ENCODE results near the gene HES5. TPM values are rescaled to one million over a fixed set of nuclear protein-coding genes. Genes with fewer than 3 reads are reported as not detected.
"Not testable (repeated sequence)": the region's sequence is repeated elsewhere in the genome, so short reads cannot be mapped to it uniquely, and the experiment has no call there.

The HES5 gene
- total and polyA plus RNA-seq, 2 of the 4 experiments (the other 2 are of a cell fraction) = not detected

- H3K36me3 ChIP-seq (ENCODE audit: control insufficient read depth, insufficient read depth, low read length); H2AK9ac ChIP-seq (replicated peaks; ENCODE audit: low read depth, low read length, poor library complexity); H4K20me1 ChIP-seq (ENCODE audit: insufficient read depth, low read length); ATAC-seq (ENCODE audit: low read depth); H3K27me3 ChIP-seq (ENCODE audit: control insufficient read depth, insufficient read depth, low read length); H3K79me1 ChIP-seq (ENCODE audit: low read depth in 1 of 2, low read length in 2 of 2); H3K4me2 ChIP-seq (ENCODE audit: low read depth, low read length); H2BK15ac ChIP-seq (ENCODE audit: low read depth, low read length); POLR2A ChIA-PET (ENCODE audit: unreplicated experiment); H3K9ac ChIP-seq (ENCODE audit: low read depth, low read length); H2BK120ac ChIP-seq (ENCODE audit: low read depth, low read length); H4K5ac ChIP-seq (ENCODE audit: low read depth, low read length); H3K23ac ChIP-seq (ENCODE audit: low read depth, low read length); H3K4me3 ChIP-seq (ENCODE audit: insufficient read depth, low read depth, low read length); dilution Hi-C loops (cut with HindIII; ENCODE audit: low sequenced_read_pairs, unreplicated experiment); H3K9me1 ChIP-seq (ENCODE audit: insufficient read depth, low read length); H2AFZ ChIP-seq (replicated peaks; ENCODE audit: low read length, poor library complexity); CTCF ChIA-PET; H3K4ac ChIP-seq (ENCODE audit: low read depth, low read length); H4K91ac ChIP-seq (ENCODE audit: insufficient read depth, low read depth, low read length); H4K8ac ChIP-seq (ENCODE audit: low read depth in 2 of 2, low read length in 2 of 2); H3K27ac ChIP-seq (ENCODE audit: insufficient read depth, low read length); H2BK20ac ChIP-seq (ENCODE audit: low read depth, low read length); H3K9me3 ChIP-seq (ENCODE audit: control insufficient read depth, insufficient read depth, low read length); in situ Hi-C loops (cut with MboI; ENCODE audit: low sequenced_read_pairs); DNase-seq; H3K4me1 ChIP-seq (ENCODE audit: control insufficient read depth, insufficient read depth, low read length); BruUV-seq (replicated peaks); H2BK5ac ChIP-seq (ENCODE audit: low read depth, low read length, poor library complexity, severe bottlenecking); H3K56ac ChIP-seq (ENCODE audit: extremely low read depth, insufficient read depth, low read length); H3K14ac ChIP-seq (replicated peaks; ENCODE audit: low read depth, low read length); H3K18ac ChIP-seq (ENCODE audit: low read depth, low read length); intact Hi-C loops (cut with micrococcal nuclease); H2AK5ac ChIP-seq (ENCODE audit: low read depth, low read length): not testable (repeated sequence)
- WGBS, 2 experiments (ENCODE audit: extremely low coverage in 2 of 2, insufficient read length in 1 of 2) = no CpG with 5 or more reads among the region's 9 CpGs
Measured at GRCh38 chr1:2553076-2553475, 23.0 kb upstream of the HES5 start.
